Colonic mucosa (tissue), 4 donors: ENCODE data around the gene PPP1R16B. TPM values are rescaled to one million over a fixed set of nuclear protein-coding genes. Genes with fewer than 3 reads are reported as not detected.
A peak's percentile ranks its signal among the peaks of the same experiment; 100 is the strongest.

Source experiments
- DNase-seq: peaks from one replicate; pipeline ENCODE4 v3.0.0-alpha.2; 2020
- H3K27ac ChIP-seq: fragments of 200-600 bp; one replicate; pipeline ENCODE4 v1.8.0; 2021
- H3K27me3 ChIP-seq: fragments of 200-600 bp; one replicate; pipeline ENCODE4 v1.8.0; 2021
- H3K36me3 ChIP-seq: fragments of 200-600 bp; one replicate; pipeline ENCODE4 v1.8.0; 2021
- H3K4me1 ChIP-seq: fragments of 200-600 bp; one replicate; pipeline ENCODE4 v1.8.0; 2021; ENCODE audit warnings: mild to moderate bottlenecking
- H3K4me3 ChIP-seq: fragments of 200-600 bp; one replicate; pipeline ENCODE4 v1.8.0; 2021
- H3K9ac ChIP-seq, 2 donors: one replicate each; pipeline ENCODE4 v1.7.0; 2013; ENCODE audit warnings: control low read depth in 2 of 2, low read depth in 2 of 2, low read length in 2 of 2
- H3K9me3 ChIP-seq: fragments of 200-600 bp; one replicate; pipeline ENCODE4 v1.8.0; 2021
- intact Hi-C: fragments of 100-400 bp; cut with DNase I; formaldehyde crosslinking; loops from one replicate; pipeline ENCODE4 v1.14.1; 2022
- total RNA-seq, 2 donors: library from RNA; stranded (reverse); fragmentation: NEBNext Ultra II Directional in 1 of 2; extraction: Animal tissue kit (Norgen Biotek cat#: 25700) in 1 of 2; gene quantifications; one replicate each; pipeline ENCODE4 v1.2.1, GENCODE V29; 2021
- TF ChIP-seq, protein P1 (sequence below): fragments of 200-600 bp; IDR thresholded peaks from one replicate; pipeline ENCODE4 v1.8.0; 2022; ENCODE audit warnings: antibody characterized with exemption, mild to moderate bottlenecking
- donor health status: healthy.
- donor health status: DM: no; HTN: no; CAD: no.
- donor health status: DM: no; HTN: no; CAD: no.

PPP1R16B gene
- total RNA-seq, 2 donors from 2014 or later, result 2.0 to 2.1 TPM

DNA sequence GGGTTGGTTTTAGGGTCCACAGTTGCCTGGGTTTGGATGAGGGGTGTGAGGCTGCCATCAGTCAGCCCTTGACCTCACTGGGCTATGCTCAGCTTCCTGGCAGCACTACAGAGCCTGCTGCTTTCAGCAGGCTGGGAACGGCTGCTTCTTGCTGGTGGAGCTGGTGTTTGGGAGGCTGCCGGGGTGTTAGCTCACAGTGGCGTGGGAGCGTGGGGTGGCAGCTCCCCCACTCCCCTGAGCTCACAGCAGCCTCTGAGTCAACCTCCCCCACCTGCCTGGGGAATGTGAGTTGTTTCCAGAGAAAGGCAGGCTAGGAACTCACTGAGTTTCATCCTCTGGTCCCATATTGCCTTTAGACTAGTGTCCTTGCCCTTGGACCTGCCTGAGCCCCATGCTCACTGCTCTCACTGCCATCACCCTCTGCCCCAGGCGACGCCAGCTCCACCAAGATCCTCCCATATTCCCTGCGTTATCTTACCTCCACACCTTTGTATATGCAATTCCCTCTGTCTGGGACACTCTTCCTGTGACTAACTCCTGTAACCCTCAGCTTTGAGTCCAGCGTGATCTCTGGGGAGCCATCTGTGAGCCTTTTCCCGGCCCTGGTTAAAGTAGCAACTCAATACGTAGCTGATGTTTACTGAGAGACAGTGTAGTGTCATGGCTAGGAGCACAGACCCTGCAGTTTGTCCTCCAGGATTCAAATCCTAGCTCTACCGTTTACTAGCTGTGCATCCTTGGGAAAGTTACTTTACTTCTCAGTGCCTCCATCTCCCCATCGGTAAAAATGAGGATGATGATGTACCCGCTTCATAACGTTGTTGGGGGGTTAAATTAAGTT lies 34.8 kb downstream of the PPP1R16B start:
- Histone ChIP-seq H3K27ac (no peak overlapping the region), H3K4me1 (no peaks in the 10 kb centered on the region), H3K27me3 (no peaks in the 10 kb centered on the region), H3K4me3 (no peak overlapping the region), H3K9me3 (no peaks in the 10 kb centered on the region), H3K36me3 (no peaks in the 10 kb centered on the region), H3K9ac (no peak overlapping the region)
- no peak for DNase-seq
- TF ChIP-seq, protein P1, sequence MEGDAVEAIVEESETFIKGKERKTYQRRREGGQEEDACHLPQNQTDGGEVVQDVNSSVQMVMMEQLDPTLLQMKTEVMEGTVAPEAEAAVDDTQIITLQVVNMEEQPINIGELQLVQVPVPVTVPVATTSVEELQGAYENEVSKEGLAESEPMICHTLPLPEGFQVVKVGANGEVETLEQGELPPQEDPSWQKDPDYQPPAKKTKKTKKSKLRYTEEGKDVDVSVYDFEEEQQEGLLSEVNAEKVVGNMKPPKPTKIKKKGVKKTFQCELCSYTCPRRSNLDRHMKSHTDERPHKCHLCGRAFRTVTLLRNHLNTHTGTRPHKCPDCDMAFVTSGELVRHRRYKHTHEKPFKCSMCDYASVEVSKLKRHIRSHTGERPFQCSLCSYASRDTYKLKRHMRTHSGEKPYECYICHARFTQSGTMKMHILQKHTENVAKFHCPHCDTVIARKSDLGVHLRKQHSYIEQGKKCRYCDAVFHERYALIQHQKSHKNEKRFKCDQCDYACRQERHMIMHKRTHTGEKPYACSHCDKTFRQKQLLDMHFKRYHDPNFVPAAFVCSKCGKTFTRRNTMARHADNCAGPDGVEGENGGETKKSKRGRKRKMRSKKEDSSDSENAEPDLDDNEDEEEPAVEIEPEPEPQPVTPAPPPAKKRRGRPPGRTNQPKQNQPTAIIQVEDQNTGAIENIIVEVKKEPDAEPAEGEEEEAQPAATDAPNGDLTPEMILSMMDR, result no peak
- intact Hi-C loops, result no loop called here

DNA sequence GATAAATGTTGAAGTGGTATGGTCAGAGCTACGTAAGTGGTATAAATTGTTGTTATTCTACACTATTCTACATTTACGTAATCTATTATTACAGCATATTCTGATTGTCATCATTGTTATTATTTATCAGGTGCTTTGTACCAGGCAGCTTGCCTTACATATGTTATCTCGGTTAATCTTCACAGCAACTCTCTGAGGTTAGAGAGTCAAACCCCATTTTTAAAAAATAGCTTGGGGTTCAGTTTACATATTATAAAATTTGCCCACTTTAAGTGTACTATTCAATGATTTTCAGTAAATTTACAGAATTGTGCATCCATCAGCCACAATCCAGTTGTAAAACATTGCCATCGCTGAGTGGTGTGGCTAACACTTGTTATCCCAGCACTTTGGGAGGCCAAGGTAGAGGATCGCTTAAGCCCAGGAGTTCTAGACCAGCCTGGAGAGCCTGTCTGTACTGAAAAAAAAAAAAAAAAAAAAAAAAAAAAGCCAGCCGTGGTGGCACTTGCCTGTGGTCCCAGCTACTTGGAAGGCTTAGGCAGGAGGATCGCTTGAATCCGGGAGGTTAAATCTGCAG lies 35.5 kb downstream of the PPP1R16B start:
- no peaks in the 10 kb centered on the region for H3K27me3 ChIP-seq
- H3K9me3 ChIP-seq, result no peaks in the 10 kb centered on the region
- intact Hi-C loops, result no loop called here
- no peaks in the 10 kb centered on the region for H3K36me3 ChIP-seq
- H3K4me1 ChIP-seq, result no peaks in the 10 kb centered on the region
- no peak overlapping the region for H3K4me3 ChIP-seq
- no peak overlapping the region for H3K9ac ChIP-seq
- H3K27ac ChIP-seq, result peak overlapping the region; percentile 1
- TF ChIP-seq, protein P1, result no peak
- no peak for DNase-seq

DNA sequence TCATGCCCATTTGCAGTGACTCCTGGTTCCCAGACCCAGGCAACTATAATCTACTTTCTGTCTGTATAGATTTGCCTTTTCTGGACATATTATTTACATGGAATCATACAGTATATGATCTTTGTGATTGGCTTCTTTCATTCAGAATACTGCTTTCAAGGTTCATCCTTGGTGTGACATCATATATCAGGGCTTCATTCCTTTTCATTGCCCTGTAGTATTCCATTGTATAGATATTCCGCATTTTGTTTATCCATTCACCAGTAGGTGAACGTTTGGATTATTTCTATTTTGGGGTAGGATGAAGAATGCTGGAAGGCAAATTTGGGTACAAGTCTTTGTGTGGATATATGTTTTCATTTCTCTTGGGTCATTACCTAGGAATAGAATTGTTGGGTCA lies 36.1 kb downstream of the PPP1R16B start:
- no peaks in the 10 kb centered on the region for H3K4me1 ChIP-seq
- H3K27ac ChIP-seq, result peak overlapping the region; percentile 1
- no peak for DNase-seq
- H3K36me3 ChIP-seq, result no peaks in the 10 kb centered on the region
- intact Hi-C loops, result no loop called here
- no peaks in the 10 kb centered on the region for H3K9me3 ChIP-seq
- H3K27me3 ChIP-seq, result no peaks in the 10 kb centered on the region
- no peak overlapping the region for H3K9ac ChIP-seq
- TF ChIP-seq, protein P1, result no peak
- H3K4me3 ChIP-seq, result no peak overlapping the region

DNA sequence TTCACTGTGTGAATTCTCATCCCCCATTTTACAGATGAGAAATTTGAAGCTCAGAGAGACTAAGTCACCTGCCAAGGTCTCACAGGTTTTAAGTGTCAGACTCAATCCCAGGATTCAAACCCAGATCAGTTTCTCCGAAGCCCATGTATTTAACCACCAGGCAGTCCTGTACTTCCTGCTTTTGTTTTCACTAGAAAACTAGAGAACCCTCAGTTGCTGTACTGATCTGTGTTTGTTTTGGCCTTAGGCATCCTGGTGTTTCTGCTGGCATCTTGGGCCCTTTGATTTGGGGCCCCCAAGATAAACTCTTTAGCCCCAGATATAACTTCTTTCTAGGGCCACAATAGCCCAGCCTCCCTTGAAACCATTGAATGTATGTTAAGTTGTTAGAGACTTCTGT lies 36.5 kb downstream of the PPP1R16B start:
- no peak overlapping the region for H3K4me3 ChIP-seq
- DNase-seq, result no peak
- no peaks in the 10 kb centered on the region for H3K36me3 ChIP-seq
- H3K4me1 ChIP-seq, result no peaks in the 10 kb centered on the region
- no peaks in the 10 kb centered on the region for H3K27me3 ChIP-seq
- TF ChIP-seq, protein P1, result no peak
- H3K9ac ChIP-seq, result peak overlapping the region in 1 of 2 donors; percentile 35
- peak overlapping the region; percentile 1 for H3K27ac ChIP-seq
- no peaks in the 10 kb centered on the region for H3K9me3 ChIP-seq
- intact Hi-C loops, result no loop called here

DNA sequence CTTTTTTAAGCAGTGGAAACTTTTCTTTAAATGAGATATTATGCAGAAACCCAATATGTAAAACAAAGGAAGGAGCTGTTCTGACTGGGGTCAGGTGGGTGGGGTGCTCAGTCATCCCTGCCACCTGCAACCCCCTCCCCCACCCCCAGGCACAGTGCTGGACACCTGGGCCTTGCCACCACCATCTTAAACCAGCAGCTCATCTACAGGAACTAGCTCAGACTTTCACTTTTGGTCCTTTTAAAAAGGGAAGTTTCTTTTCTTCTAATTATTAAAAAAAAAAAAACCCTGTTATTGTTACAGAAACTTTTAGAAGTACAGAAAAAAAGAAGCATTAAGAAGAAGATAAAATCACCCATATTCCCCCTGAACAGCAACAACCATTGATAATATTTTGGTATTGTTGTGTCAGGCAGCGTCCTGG lies 37.1 kb downstream of the PPP1R16B start:
- H3K27me3 ChIP-seq, result no peaks in the 10 kb centered on the region
- no peaks in the 10 kb centered on the region for H3K36me3 ChIP-seq
- no peaks in the 10 kb centered on the region for H3K4me1 ChIP-seq
- TF ChIP-seq, protein P1, result no peak
- H3K27ac ChIP-seq, result no peak overlapping the region
- intact Hi-C loops, result no loop called here
- H3K4me3 ChIP-seq, result no peak overlapping the region
- H3K9ac ChIP-seq, result no peak overlapping the region
- DNase-seq, result no peak
- no peaks in the 10 kb centered on the region for H3K9me3 ChIP-seq
